HepG2 (cell line): ENCODE measurements around the gene SLC26A5. TPM values are rescaled to one million over a fixed set of nuclear protein-coding genes. Genes with fewer than 3 reads are reported as not detected.
"Not testable (repeated sequence)": the region's sequence is repeated elsewhere in the genome, so short reads cannot be mapped to it uniquely, and the experiment has no call there.

Experiments
- ATAC-seq: fragments of 200-7000 bp; cut with Tn5 transposase; 3 replicates; pipeline ENCODE4 v1.9.1; 2020; ENCODE audit warnings: mild to moderate bottlenecking, moderate library complexity
- BruUV-seq: library from RNA; stranded (reverse); fragments of 400-500 nt; replicated peaks from 2 replicates; lab custom pipeline; 2021; lab: Mats Ljungman, UMichigan
- CTCF ChIA-PET: fragments of 300-600 bp; formaldehyde crosslinking; extraction: SDS; loops from one replicate; lab custom pipeline; 2021; ENCODE audit warnings: low total read pairs, inconsistent platforms, low intra/inter-chr PET ratio; lab: Yijun Ruan, JAX
- POLR2A ChIA-PET: fragments of 350-600 bp; sonication (Branson Sonifier 250); formaldehyde crosslinking; loops from one replicate; lab custom pipeline; 2020; ENCODE audit warnings: antibody characterized with exemption, inconsistent platforms; lab: Yijun Ruan, JAX
- DNase-seq: peaks from one replicate; pipeline ENCODE4 v3.0.0-alpha.2; 2015; ENCODE audit warnings: low spot score
- FAIRE-seq: peaks from 3 replicates; lab custom pipeline; 2011; peaks lifted over from hg19 to GRCh38; lab: Jason Lieb, UNC
- H2AFZ ChIP-seq: one replicate; pipeline ENCODE4 v1.6.1; 2011; ENCODE audit warnings: low read length, inconsistent platforms
- H3K27ac ChIP-seq: fragments of 300-600 bp; 3 replicates; pipeline ENCODE4 v1.8.0; 2011; ENCODE audit warnings: mixed run types, mild to moderate bottlenecking, mixed read lengths, low read length, inconsistent platforms; ENCODE audit not compliant: insufficient read depth; ENCODE audit errors: extremely low read length
- H3K27me3 ChIP-seq, 2 experiments: fragments of 200-600 bp in 1 of 2; 2 replicates in 1 of 2; 3 replicates in 1 of 2; pipeline versions ENCODE4 v1.6.0 to v1.8.0; 2011; ENCODE audit warnings: low read length in 2 of 2, mild to moderate bottlenecking in 2 of 2, moderate library complexity in 2 of 2, inconsistent platforms in 1 of 2; ENCODE audit not compliant: insufficient read depth in 2 of 2, control insufficient read depth in 1 of 2
- H3K36me3 ChIP-seq, 2 experiments: fragments of 200-600 bp in 1 of 2; replicated peaks in 1 of 2; 2 replicates in 1 of 2; 3 replicates in 1 of 2; pipeline versions ENCODE4 v1.5.1 to v1.8.0; 2011; ENCODE audit warnings: low read length in 2 of 2, inconsistent platforms in 1 of 2; ENCODE audit not compliant: insufficient read depth in 2 of 2, control insufficient read depth in 1 of 2
- H3K4me1 ChIP-seq: 2 replicates; pipeline ENCODE4 v1.5.1; 2012; ENCODE audit warnings: low read length, inconsistent platforms; ENCODE audit not compliant: insufficient read depth
- H3K4me2 ChIP-seq: 2 replicates; pipeline ENCODE4 v1.6.0; 2011; ENCODE audit warnings: low read depth, low read length, inconsistent platforms
- H3K4me3 ChIP-seq, 3 experiments: fragments of 200-600 bp in 1 of 3; sonication (generic), shearing (Covaris generic) in 1 of 3; replicated peaks in 1 of 3; 2 replicates each; pipeline ENCODE4 v1.5.1; 2011 to 2016; ENCODE audit warnings: low read length in 3 of 3, inconsistent platforms in 2 of 3, low read depth in 2 of 3, mild to moderate bottlenecking in 2 of 3, control low read depth in 1 of 3, mixed read lengths in 1 of 3; ENCODE audit not compliant: insufficient read depth in 1 of 3
- H3K79me2 ChIP-seq: one replicate; pipeline ENCODE4 v1.6.1; 2011; ENCODE audit warnings: low read length, inconsistent platforms; ENCODE audit not compliant: insufficient read depth
- H3K9ac ChIP-seq: 2 replicates; pipeline ENCODE4 v1.6.0; 2011; ENCODE audit warnings: mild to moderate bottlenecking, low read depth, low read length, inconsistent platforms; ENCODE audit not compliant: insufficient read depth
- H3K9me3 ChIP-seq: 2 replicates; pipeline ENCODE4 v1.5.1; 2012; ENCODE audit warnings: mild to moderate bottlenecking, low read length
- H4K20me1 ChIP-seq: 2 replicates; pipeline ENCODE4 v1.6.0; 2011; ENCODE audit warnings: inconsistent platforms, mild to moderate bottlenecking, low read length, moderate library complexity; ENCODE audit not compliant: insufficient read depth
- GMEB2 ChIP-seq: IDR thresholded peaks from 2 replicates; pipeline ENCODE4 v1.6.1; 2016; ENCODE audit warnings: missing biosample characterization, missing genetic modification reagents, low read depth
- RXRA ChIP-seq: sonication (generic); formaldehyde crosslinking; IDR thresholded peaks from 2 replicates; pipeline ENCODE4 v1.5.1; 2020; ENCODE audit warnings: missing genetic modification reagents
- ZBTB8A ChIP-seq: sonication (generic); formaldehyde crosslinking; IDR thresholded peaks from 2 replicates; pipeline ENCODE4 v1.4.0; 2020; ENCODE audit warnings: mild to moderate bottlenecking, low read depth, missing genetic modification reagents, borderline replicate concordance
- whole genome bisulfite sequencing: methylation state at CpG from one replicate; pipeline ENCODE4 v1.1.6; 2017; ENCODE audit warnings: low lambda C conversion rate; 5-methylcytosine and 5-hydroxymethylcytosine counted together
- in situ Hi-C: cut with HindIII; loops from 2 replicates; pipeline ENCODE4 v1.10.0; 2017; ENCODE audit warnings: low pct_unique_long_range_greater_than_20kb; ENCODE audit not compliant: extremely low pct_ligation_motif_present
- intact Hi-C: fragments of 100-400 bp; cut with micrococcal nuclease; formaldehyde crosslinking; loops from one replicate; pipeline ENCODE4 v1.10.0; 2022; ENCODE audit not compliant: unreplicated experiment
- polyA plus RNA-seq, 8 experiments: library from polyadenylated mRNA; depleted of rRNA in 3 of 8; stranded (reverse) in 7 of 8; unstranded in 1 of 8; fragments of >200 nt; fragmentation: Illumina TruSeq in 4 of 8; extraction: Trizol in 4 of 8; gene quantifications; 2 replicates each; pipeline versions ENCODE4 v1.2.1 to v1.2.3, GENCODE V29; 2011 to 2016; ENCODE audit warnings: low read depth in 4 of 8, missing spikeins in 1 of 8, mixed read lengths in 1 of 8; ENCODE audit not compliant: insufficient read depth in 1 of 8
- total RNA-seq, 5 experiments: library from RNA; depleted of rRNA; stranded (reverse); fragments of >200 nt; fragmentation: Illumina TruSeq; extraction: Trizol; gene quantifications; 2 replicates each; pipeline ENCODE4 v1.2.3, GENCODE V29; 2016; ENCODE audit warnings: low read depth in 1 of 5

Gene SLC26A5
- total and polyA plus RNA-seq, 2 of the 13 experiments (the other 11 are each of a cell fraction or from before 2014, with no cell fraction given): 0.08 to 0.11 TPM

GRCh38 chr7:103399687-103400086 is 46.3 kb downstream of the SLC26A5 start:
- intact Hi-C loops, H3K27ac ChIP-seq, ATAC-seq, H3K36me3 ChIP-seq, H3K27me3 ChIP-seq, H3K4me2 ChIP-seq, H3K9me3 ChIP-seq, H4K20me1 ChIP-seq, H3K4me3 ChIP-seq, H3K4me1 ChIP-seq, DNase-seq, FAIRE-seq, BruUV-seq, H3K79me2 ChIP-seq, POLR2A ChIA-PET, H3K9ac ChIP-seq, H2AFZ ChIP-seq, CTCF ChIA-PET: not testable (repeated sequence)
- in situ Hi-C loops: loop anchor here (10.0 kb wide), 1 partner anchor 55 kb away; the partner anchor contains the start of genes DNAJC2 and PSMC2

- Histone ChIP-seq H3K79me2 (no peaks in the 10 kb centered on the region), H2AFZ (peak overlapping the region; percentile 9), H3K9me3 (no peaks in the 10 kb centered on the region), H3K4me1 (peaks cover 7% of the 10 kb centered on the region; the same call in 1 of the 2 replicates), H3K27ac (no peak overlapping the region), H4K20me1 (no peaks in the 10 kb centered on the region), H3K36me3 (no peaks in the 10 kb centered on the region), H3K4me3 (no peak overlapping the region), H3K4me2 (no peak overlapping the region), H3K9ac (no peak overlapping the region), H3K27me3 (no peaks in the 10 kb centered on the region; a peak in 1 of 5 replicates)
- FAIRE-seq (no peak), ATAC-seq (peak; percentile 49; the same call in 1 of the 3 replicates), DNase-seq (no peak)
- TF ChIP-seq GMEB2 (CRISPR knock-in tag): no peak
- TF ChIP-seq RXRA (CRISPR knock-in tag): no peak
- TF ChIP-seq ZBTB8A (CRISPR knock-in tag): no peak
- ChIA-PET POLR2A (no interaction called here), CTCF (no interaction called here)
- in situ Hi-C loops: no loop called here
- intact Hi-C loops: no loop called here
- no TSS peak for BruUV-seq
- WGBS: 9% methylated on average over 2 of the region's 2 CpGs
Measured at GRCh38 chr7:103398483-103399127, 47.4 kb downstream of the SLC26A5 start.
